Medulla oblongata (tissue), 1 donor: ENCODE results near the gene PLCXD3.

Source experiments
- DNase-seq: peaks from one replicate; pipeline ENCODE4 v3.0.0-alpha.2; 2015; ENCODE audit errors: extremely low spot score

The PLCXD3 gene

GRCh38 chr5:41284938-41285337, 225.5 kb downstream of the PLCXD3 start:
- no peak for DNase-seq

DNA sequence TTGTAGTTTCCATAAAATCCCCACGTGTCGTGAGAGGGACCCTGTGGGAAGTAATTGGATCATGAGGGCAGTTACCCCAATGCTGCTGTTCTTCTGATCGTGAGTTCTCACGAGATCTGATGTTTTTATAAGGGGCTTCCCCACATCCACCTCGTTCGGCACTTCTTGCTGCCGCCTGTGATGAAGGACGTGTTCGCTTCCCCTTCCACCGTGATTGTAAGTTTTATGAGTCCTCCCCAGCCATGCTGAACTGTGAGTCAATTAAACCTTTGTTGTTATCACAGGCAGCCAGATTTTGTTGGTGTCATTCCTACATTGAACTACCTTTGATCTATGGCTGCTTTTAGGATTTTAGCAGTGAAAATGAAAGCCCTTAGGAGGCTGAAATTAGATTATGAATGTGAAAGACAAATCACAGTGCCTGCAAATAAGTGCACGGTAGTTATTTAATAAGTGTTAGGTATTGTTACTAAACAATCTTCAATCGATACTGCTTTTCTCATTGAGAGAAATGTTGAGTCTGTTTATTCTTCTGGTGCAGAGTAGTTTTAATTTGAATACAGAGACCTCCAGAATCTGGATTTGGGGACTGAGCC, 229.1 kb downstream of the PLCXD3 start:
- no peak for DNase-seq

GRCh38 chr5:41279040-41279439, 231.4 kb downstream of the PLCXD3 start:
- DNase-seq: no peak

- DNase-seq: no peak
Observed at GRCh38 chr5:41277476-41278245, 232.7 kb downstream of the PLCXD3 start.

DNA sequence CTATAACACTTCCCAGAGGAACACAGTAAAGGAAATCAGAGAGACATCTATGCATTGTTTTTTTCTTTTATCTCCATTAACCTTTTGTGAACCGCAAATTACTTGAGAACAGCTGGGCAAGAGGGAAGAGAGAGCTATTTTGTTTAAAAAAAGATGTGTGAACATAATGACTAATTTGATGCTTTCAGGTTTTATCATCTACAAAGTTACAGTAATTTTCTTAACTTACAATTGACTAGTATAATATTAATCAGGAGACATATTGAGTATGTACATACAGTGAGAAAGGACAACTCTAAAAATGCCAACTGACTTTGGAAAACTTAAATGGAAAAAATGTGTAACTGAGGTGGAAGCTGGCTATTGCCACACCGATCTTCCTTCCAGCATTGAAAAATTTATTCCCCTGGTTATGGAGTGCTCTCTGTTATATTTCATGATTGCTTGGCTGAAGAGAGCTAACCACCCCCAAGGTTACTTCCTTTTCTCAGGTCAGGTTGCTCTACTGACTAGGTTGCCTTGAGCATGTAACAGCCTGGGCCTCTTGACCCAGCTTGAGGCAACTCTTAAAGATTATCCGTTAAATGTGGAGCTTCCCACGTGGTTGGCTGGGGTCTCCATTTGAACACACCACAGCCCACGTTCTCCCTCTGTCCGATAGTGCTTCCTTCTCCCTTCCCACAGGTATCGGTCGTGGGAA, 234.4 kb downstream of the PLCXD3 start:
- no peak for DNase-seq

- DNase-seq: peak; percentile 87
Observed at GRCh38 chr5:41270423-41271251, 239.8 kb downstream of the PLCXD3 start.

DNA sequence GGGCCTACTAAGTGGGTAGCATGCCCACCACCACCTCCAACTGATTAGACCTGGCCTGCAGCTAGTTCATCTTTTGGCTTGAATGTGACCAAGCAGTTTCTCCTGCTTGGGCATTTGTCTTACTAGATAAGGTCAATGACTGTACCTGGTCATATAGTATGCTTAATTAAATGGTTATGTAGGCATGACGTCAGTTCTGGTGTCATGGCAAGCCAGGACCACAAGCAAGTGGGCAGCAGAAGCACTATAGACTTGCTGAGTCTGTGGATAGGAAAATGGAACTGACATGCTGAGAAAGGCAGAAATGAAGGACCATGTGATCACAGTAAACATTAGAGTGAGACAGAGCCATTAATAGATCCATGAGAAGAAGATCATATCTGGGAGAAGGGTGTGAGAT, 241.5 kb downstream of the PLCXD3 start:
- DNase-seq: no peak

DNA sequence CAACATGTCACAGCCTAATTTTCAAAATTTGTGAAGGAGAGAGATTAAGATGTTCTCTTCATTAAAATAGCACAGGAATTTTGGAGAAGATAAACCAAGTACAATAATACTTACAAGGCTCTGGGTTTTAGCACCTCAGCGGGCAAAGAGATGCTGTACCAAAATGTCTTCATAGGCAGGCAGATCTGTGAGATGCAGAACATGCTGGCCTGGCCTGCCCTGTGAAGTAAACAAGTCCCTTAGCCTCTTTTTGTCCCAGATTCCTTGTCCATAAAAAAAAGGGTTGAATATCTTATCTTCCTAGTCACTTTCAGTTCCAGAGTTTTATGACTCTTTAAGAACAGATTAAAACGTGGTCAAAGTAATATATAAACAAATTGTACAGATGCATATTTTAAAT, 244.0 kb downstream of the PLCXD3 start:
- DNase-seq: no peak

GRCh38 chr5:41264019-41264418, 246.4 kb downstream of the PLCXD3 start:
- DNase-seq: no peak

DNA sequence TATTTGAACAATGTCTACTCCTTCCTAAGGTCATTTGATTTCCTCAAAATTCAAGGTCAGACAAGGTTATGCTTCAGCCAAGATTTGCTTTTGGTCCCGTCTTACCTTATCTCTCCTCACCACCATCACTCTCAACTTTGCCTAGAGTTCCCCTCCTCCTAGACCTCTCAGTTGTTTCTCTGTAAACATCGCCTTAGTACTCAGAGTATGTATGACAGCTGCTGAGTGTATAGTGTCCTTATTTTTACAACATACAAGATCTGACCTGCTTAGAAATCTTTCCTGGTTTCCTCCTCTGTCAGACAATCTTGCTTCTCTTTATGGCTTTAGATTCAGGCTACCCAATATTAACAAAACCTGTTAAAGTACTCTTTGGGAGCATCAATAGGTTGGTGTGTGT, 247.1 kb downstream of the PLCXD3 start:
- DNase-seq: no peak
